Measurements from ENCODE around the gene SERPINA12. TPM values are rescaled to one million over a fixed set of nuclear protein-coding genes. Genes with fewer than 3 reads are reported as not detected.

SERPINA12 gene
- total RNA-seq, 1 donor from 2014 or later: not detected

GRCh38 chr14:94481468-94482131 lies 27.7 kb downstream of the SERPINA12 start:
- Mint-ChIP-seq H3K36me3 (no peaks in the 10 kb centered on the region), H3K4me1 (peaks cover 7% of the 10 kb centered on the region), H3K9me3 (peaks cover 23% of the 10 kb centered on the region), H3K4me3 (no peak overlapping the region), H3K27ac (no peak overlapping the region), H3K27me3 (ENCODE audit: low read depth) (peaks cover 11% of the 10 kb centered on the region)
- TF ChIP-seq CTCF (IDR thresholded peaks at IDR 0.05; ENCODE audit: unreplicated experiment): no peak
- no peak for DNase-seq (ENCODE audit: low spot score in 2 of 2, unreplicated experiment in 2 of 2)

- Mint-ChIP-seq H3K4me1 (no peaks in the 10 kb centered on the region), H3K36me3 (no peaks in the 10 kb centered on the region), H3K9me3 (peaks cover 23% of the 10 kb centered on the region), H3K27ac (no peak overlapping the region), H3K4me3 (no peak overlapping the region), H3K27me3 (ENCODE audit: low read depth) (peaks cover 6% of the 10 kb centered on the region)
- TF ChIP-seq CTCF (IDR thresholded peaks at IDR 0.05; ENCODE audit: unreplicated experiment): no peak
- DNase-seq (ENCODE audit: low spot score in 2 of 2, unreplicated experiment in 2 of 2): no peak
Measured at GRCh38 chr14:94480809-94481208, 28.5 kb downstream of the SERPINA12 start.

- Mint-ChIP-seq H3K27ac (no peak overlapping the region), H3K4me3 (no peak overlapping the region), H3K36me3 (no peaks in the 10 kb centered on the region), H3K9me3 (peaks cover 23% of the 10 kb centered on the region), H3K27me3 (ENCODE audit: low read depth) (peaks cover 4% of the 10 kb centered on the region), H3K4me1 (no peaks in the 10 kb centered on the region)
- DNase-seq (ENCODE audit: low spot score in 2 of 2, unreplicated experiment in 2 of 2): no peak
- no peak for TF ChIP-seq CTCF (IDR thresholded peaks at IDR 0.05; ENCODE audit: unreplicated experiment)
Measured at GRCh38 chr14:94478420-94478819, 30.8 kb downstream of the SERPINA12 start.

- H3K27ac Mint-ChIP-seq: no peak within 1 kb of the TSS
- DNase-seq (ENCODE audit: low spot score in 2 of 2, unreplicated experiment in 2 of 2): no peak
- H3K4me1 Mint-ChIP-seq: no peaks in the 10 kb centered on the region
- no peak for TF ChIP-seq CTCF (IDR thresholded peaks at IDR 0.05; ENCODE audit: unreplicated experiment)
- peaks cover 18% of the 10 kb centered on the region for H3K27me3 Mint-ChIP-seq (ENCODE audit: low read depth)
- no peak within 1 kb of the TSS for H3K4me3 Mint-ChIP-seq
- H3K9me3 Mint-ChIP-seq: peaks cover 23% of the 10 kb centered on the region
- no peaks in the 10 kb centered on the region for H3K36me3 Mint-ChIP-seq
Measured at GRCh38 chr14:94476023-94476422, 33.2 kb downstream of the SERPINA12 start, which contains the start of gene SERPINA9. TSS of gene SERPINA9 (minus strand) at chr14:94476197. CDS start at chr14:94469840, 6,357 bp downstream.

GRCh38 chr14:94474581-94475031 lies 34.7 kb downstream of the SERPINA12 start:
- no peaks in the 10 kb centered on the region for H3K36me3 Mint-ChIP-seq
- H3K27ac Mint-ChIP-seq: no peak overlapping the region
- DNase-seq (ENCODE audit: low spot score in 2 of 2, unreplicated experiment in 2 of 2): no peak
- H3K4me3 Mint-ChIP-seq: no peak overlapping the region
- H3K4me1 Mint-ChIP-seq: no peaks in the 10 kb centered on the region
- peaks cover 22% of the 10 kb centered on the region for H3K9me3 Mint-ChIP-seq
- TF ChIP-seq CTCF (IDR thresholded peaks at IDR 0.05; ENCODE audit: unreplicated experiment): no peak
- peaks cover 20% of the 10 kb centered on the region for H3K27me3 Mint-ChIP-seq (ENCODE audit: low read depth)
